Measurements from ENCODE around the gene ATP13A3. TPM values are rescaled to one million over a fixed set of nuclear protein-coding genes. Genes with fewer than 3 reads are reported as not detected.

ATP13A3 gene
- total and polyA plus RNA-seq, 10 donors: 10.3 to 142 (median 81.6) TPM

DNA sequence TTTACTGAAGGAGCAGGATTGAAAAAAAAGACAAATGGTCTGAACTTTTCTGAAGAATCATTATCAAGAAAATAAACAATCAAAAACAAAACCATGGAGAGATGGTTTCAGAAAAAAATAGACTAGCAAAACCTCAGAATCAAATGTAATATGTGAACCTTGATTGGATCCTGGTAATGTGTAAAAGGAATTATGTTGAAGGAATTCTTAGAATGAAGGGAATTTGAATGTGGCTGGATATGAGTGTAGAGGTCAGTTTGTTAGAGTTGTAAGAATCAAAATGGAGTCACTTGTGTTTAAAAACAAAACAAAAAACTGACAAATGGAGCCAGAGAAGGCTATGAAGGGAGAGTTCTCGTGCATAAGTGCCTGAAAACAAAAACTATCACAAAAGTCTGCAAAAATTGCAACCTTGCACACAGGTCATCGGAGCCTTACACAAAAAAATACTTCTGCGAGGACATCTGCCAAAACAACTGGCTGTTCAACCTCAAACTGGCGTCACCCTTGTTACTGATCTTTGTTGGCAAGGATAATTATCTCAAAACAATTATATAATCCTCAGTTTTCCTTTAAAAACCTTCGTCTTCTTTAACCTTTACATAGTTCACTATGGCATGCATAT lies 19.1 kb upstream of the ATP13A3 start:
- Histone ChIP-seq H3K27ac (no peak overlapping the region), H3K27me3 (replicated peaks in 1 of 7) (no peaks in the 10 kb centered on the region), H3K36me3 (no peaks in the 10 kb centered on the region), H3K4me1 (peaks cover 0 to 12% (median 2%) of the 10 kb centered on the region in 6 donors), H3K4me3 (no peak overlapping the region), H3K9me3 (no peaks in the 10 kb centered on the region)
- intact Hi-C loops (cut with DNase I; ENCODE audit: low total_unique reads): no loop called here
- no peak for TF ChIP-seq POLR2A (IDR thresholded peaks at IDR 0.05)
- TF ChIP-seq, protein P1, sequence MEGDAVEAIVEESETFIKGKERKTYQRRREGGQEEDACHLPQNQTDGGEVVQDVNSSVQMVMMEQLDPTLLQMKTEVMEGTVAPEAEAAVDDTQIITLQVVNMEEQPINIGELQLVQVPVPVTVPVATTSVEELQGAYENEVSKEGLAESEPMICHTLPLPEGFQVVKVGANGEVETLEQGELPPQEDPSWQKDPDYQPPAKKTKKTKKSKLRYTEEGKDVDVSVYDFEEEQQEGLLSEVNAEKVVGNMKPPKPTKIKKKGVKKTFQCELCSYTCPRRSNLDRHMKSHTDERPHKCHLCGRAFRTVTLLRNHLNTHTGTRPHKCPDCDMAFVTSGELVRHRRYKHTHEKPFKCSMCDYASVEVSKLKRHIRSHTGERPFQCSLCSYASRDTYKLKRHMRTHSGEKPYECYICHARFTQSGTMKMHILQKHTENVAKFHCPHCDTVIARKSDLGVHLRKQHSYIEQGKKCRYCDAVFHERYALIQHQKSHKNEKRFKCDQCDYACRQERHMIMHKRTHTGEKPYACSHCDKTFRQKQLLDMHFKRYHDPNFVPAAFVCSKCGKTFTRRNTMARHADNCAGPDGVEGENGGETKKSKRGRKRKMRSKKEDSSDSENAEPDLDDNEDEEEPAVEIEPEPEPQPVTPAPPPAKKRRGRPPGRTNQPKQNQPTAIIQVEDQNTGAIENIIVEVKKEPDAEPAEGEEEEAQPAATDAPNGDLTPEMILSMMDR (IDR thresholded peaks at IDR 0.05 in 8 of 11, conservative IDR thresholded peaks at IDR 0.05 in 3 of 11): no peak
- TF ChIP-seq POLR2AphosphoS5 (IDR thresholded peaks at IDR 0.05): no peak
- WGBS, 5 donors: 78 to 90% (median 85%) methylated on average over 5 of the region's 5 CpGs
- DNase-seq: no peak

DNA sequence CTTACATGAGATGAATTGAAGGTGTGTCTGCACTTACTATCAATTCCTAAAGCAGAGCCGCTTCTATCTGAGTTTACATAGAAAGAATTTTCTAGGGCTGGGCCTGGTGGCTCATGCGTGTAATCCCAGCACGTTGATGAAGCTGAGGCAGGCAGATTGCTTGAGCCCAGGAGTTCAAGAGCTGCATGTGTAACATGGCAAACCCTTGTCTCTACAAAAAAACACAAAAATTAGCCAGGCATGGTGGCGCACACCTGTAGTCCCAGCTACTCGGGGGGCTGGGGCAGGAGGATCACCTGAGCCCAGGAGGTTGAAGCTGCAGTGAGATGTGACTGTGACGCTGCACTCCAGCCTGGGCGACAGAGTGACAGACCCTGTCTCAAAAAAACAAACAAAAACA lies 18.1 kb upstream of the ATP13A3 start:
- no peaks in the 10 kb centered on the region for H3K9me3 ChIP-seq
- DNase-seq: no peak
- TF ChIP-seq, protein P1 (IDR thresholded peaks at IDR 0.05 in 8 of 11, conservative IDR thresholded peaks at IDR 0.05 in 3 of 11): no peak
- no peak for TF ChIP-seq POLR2A (IDR thresholded peaks at IDR 0.05)
- TF ChIP-seq POLR2AphosphoS5 (IDR thresholded peaks at IDR 0.05): no peak
- peaks cover 0 to 12% (median 2%) of the 10 kb centered on the region in 6 donors for H3K4me1 ChIP-seq
- H3K36me3 ChIP-seq: no peaks in the 10 kb centered on the region
- H3K27ac ChIP-seq: no peak overlapping the region
- H3K4me3 ChIP-seq: no peak overlapping the region
- intact Hi-C loops (cut with DNase I; ENCODE audit: low total_unique reads): no loop called here
- H3K27me3 ChIP-seq (replicated peaks in 1 of 7): no peaks in the 10 kb centered on the region
- WGBS, 5 donors: 95 to 99% (median 96%) methylated on average over 7 of the region's 7 CpGs

DNA sequence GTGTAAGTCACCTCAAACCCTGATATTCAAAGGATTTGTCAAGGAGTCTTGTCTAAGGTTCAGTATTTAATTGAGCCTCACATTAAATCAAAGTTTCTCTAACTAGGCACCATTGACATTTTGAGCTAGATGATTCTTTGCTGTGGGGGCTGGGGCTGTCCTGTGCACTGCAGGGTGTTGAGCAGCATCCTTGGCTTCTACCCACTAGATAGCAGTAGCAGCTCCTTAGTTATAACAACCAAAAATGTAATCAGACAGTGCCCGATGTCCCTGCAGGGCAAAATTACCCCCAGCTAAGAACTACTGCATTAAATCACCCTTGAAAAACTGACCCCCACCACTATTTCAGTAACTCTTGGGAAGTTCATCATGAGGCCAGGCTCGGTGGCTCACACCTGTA lies 17.3 kb upstream of the ATP13A3 start:
- Histone ChIP-seq H3K36me3 (no peaks in the 10 kb centered on the region), H3K4me3 (no peak overlapping the region), H3K9me3 (no peaks in the 10 kb centered on the region), H3K27ac (no peak overlapping the region), H3K4me1 (peaks cover 0 to 10% (median 2%) of the 10 kb centered on the region in 6 donors), H3K27me3 (replicated peaks in 1 of 7) (no peaks in the 10 kb centered on the region)
- intact Hi-C loops (cut with DNase I; ENCODE audit: low total_unique reads): no loop called here
- no peak for DNase-seq
- no peak for TF ChIP-seq POLR2AphosphoS5 (IDR thresholded peaks at IDR 0.05)
- TF ChIP-seq, protein P1 (IDR thresholded peaks at IDR 0.05 in 8 of 11, conservative IDR thresholded peaks at IDR 0.05 in 3 of 11): no peak
- no peak for TF ChIP-seq POLR2A (IDR thresholded peaks at IDR 0.05)
- WGBS, 5 donors: 88 to 98% (median 91%) methylated on average over 2 of the region's 2 CpGs

DNA sequence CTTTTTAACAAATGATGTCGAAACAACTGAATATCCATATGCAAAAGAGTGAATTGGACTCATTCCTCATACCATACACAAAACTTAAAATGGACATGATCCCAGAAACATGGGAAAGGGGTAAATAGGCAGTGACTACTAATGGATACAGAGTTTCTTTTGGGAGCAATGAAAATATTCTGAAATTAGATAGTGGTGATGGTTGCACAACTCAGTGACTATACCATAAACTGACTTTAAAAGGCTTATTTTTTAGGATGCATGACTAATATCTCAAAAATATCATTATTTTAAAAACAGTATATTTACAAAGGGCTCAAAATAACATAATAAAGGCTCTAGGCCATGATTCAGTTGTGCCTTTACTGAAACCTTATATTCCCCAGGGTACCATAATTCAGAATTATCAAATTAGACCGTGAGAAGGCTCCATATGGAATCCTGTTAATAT lies 16.3 kb upstream of the ATP13A3 start:
- Histone ChIP-seq H3K27me3 (replicated peaks in 1 of 7) (no peaks in the 10 kb centered on the region), H3K27ac (no peak overlapping the region), H3K9me3 (no peaks in the 10 kb centered on the region), H3K36me3 (no peaks in the 10 kb centered on the region), H3K4me1 (peaks cover 0 to 8% (median 4%) of the 10 kb centered on the region in 6 donors), H3K4me3 (no peak overlapping the region)
- 83 to 97% (median 92%) methylated on average over 2 of the region's 2 CpGs for WGBS, 5 donors
- DNase-seq: no peak
- no peak for TF ChIP-seq POLR2AphosphoS5 (IDR thresholded peaks at IDR 0.05)
- TF ChIP-seq, protein P1 (IDR thresholded peaks at IDR 0.05 in 8 of 11, conservative IDR thresholded peaks at IDR 0.05 in 3 of 11): no peak
- no peak for TF ChIP-seq POLR2A (IDR thresholded peaks at IDR 0.05)
- intact Hi-C loops (cut with DNase I; ENCODE audit: low total_unique reads): no loop called here

Data from spleen (tissue), 11 donors.